HepG2 (cell line): Measurements from ENCODE around the gene SPECC1L. TPM values are rescaled to one million over a fixed set of nuclear protein-coding genes. Genes with fewer than 3 reads are reported as not detected.

ENCODE experiments used
- FOXO4 ChIP-seq: sonication (generic); formaldehyde crosslinking; conservative IDR thresholded peaks from 2 replicates; pipeline ENCODE4 v1.8.1; 2023; ENCODE audit warnings: missing genetic modification reagents
- HMGXB3 ChIP-seq: sonication (generic); formaldehyde crosslinking; IDR thresholded peaks from 2 replicates; pipeline ENCODE4 v1.4.0; 2020; ENCODE audit warnings: missing genetic modification reagents, borderline replicate concordance
- MED13 ChIP-seq: sonication (generic); formaldehyde crosslinking; IDR thresholded peaks from 2 replicates; pipeline ENCODE4 v1.5.0; 2020; ENCODE audit warnings: missing genetic modification reagents
- RBFOX2 ChIP-seq: fragments of 200-400 bp; formaldehyde crosslinking; IDR thresholded peaks from 2 replicates; pipeline ENCODE4 v1.6.1; 2017; ENCODE audit warnings: low read depth, mild to moderate bottlenecking, low read length
- RFXAP ChIP-seq: sonication (generic); formaldehyde crosslinking; IDR thresholded peaks from 2 replicates; pipeline ENCODE4 v1.4.0; 2020; ENCODE audit warnings: missing genetic modification reagents, borderline replicate concordance
- RXRA ChIP-seq: sonication (generic); formaldehyde crosslinking; IDR thresholded peaks from 2 replicates; pipeline ENCODE4 v1.5.1; 2020; ENCODE audit warnings: missing genetic modification reagents
- SCMH1 ChIP-seq: sonication (generic); formaldehyde crosslinking; IDR thresholded peaks from 2 replicates; pipeline ENCODE4 v1.9.0; 2021; ENCODE audit warnings: missing genetic modification reagents, mild to moderate bottlenecking, borderline replicate concordance
- SNAPC5 ChIP-seq: sonication (generic); formaldehyde crosslinking; IDR thresholded peaks from 2 replicates; pipeline ENCODE4 v1.8.1; 2023; ENCODE audit warnings: mild to moderate bottlenecking, missing genetic modification reagents, borderline replicate concordance
- TFDP2 ChIP-seq: sonication (generic); formaldehyde crosslinking; IDR thresholded peaks from 2 replicates; pipeline ENCODE4 v1.4.0; 2020; ENCODE audit warnings: missing genetic modification reagents
- THAP8 ChIP-seq: sonication (generic); formaldehyde crosslinking; IDR thresholded peaks from 2 replicates; pipeline ENCODE4 v1.5.1; 2020; ENCODE audit warnings: missing genetic modification reagents, mild to moderate bottlenecking, borderline replicate concordance
- ZFP37 ChIP-seq: sonication (generic); formaldehyde crosslinking; IDR thresholded peaks from 2 replicates; pipeline ENCODE4 v1.4.0; 2020; ENCODE audit warnings: missing genetic modification reagents, borderline replicate concordance
- ZNF18 ChIP-seq: sonication (generic); formaldehyde crosslinking; IDR thresholded peaks from 2 replicates; pipeline ENCODE4 v1.8.0; 2022; ENCODE audit warnings: mild to moderate bottlenecking, missing genetic modification reagents; ENCODE audit not compliant: insufficient replicate concordance
- ZNF296 ChIP-seq: sonication (generic); formaldehyde crosslinking; conservative IDR thresholded peaks from 2 replicates; pipeline ENCODE4 v1.5.0; 2020; ENCODE audit warnings: mild to moderate bottlenecking, missing genetic modification reagents
- ZNF3 ChIP-seq: IDR thresholded peaks from 2 replicates; pipeline ENCODE4 v1.7.0; 2017; ENCODE audit warnings: inconsistent platforms
- ZNF503 ChIP-seq: sonication (generic); formaldehyde crosslinking; IDR thresholded peaks from 2 replicates; pipeline ENCODE4 v1.4.0; 2020; ENCODE audit warnings: missing genetic modification reagents
- ZNF850 ChIP-seq: sonication (generic); formaldehyde crosslinking; conservative IDR thresholded peaks from 2 replicates; pipeline ENCODE4 v1.9.0; 2021; ENCODE audit warnings: mild to moderate bottlenecking, missing genetic modification reagents
- polyA plus RNA-seq, 8 experiments: library from polyadenylated mRNA; depleted of rRNA in 3 of 8; stranded (reverse) in 7 of 8; unstranded in 1 of 8; fragments of >200 nt; fragmentation: Illumina TruSeq in 4 of 8; extraction: Trizol in 4 of 8; gene quantifications; 2 replicates each; pipeline versions ENCODE4 v1.2.1 to v1.2.3, GENCODE V29; 2011 to 2016; ENCODE audit warnings: low read depth in 4 of 8, missing spikeins in 1 of 8, mixed read lengths in 1 of 8; ENCODE audit not compliant: insufficient read depth in 1 of 8
- total RNA-seq, 5 experiments: library from RNA; depleted of rRNA; stranded (reverse); fragments of >200 nt; fragmentation: Illumina TruSeq; extraction: Trizol; gene quantifications; 2 replicates each; pipeline ENCODE4 v1.2.3, GENCODE V29; 2016; ENCODE audit warnings: low read depth in 1 of 5

SPECC1L gene
- total and polyA plus RNA-seq, 2 of the 13 experiments (the other 11 are each of a cell fraction or from before 2014, with no cell fraction given), result 14.1 to 30.3 TPM

- TF ChIP-seq HMGXB3 (CRISPR knock-in tag) (no peak), ZNF3 (no peak), ZNF18 (CRISPR knock-in tag) (no peak), SCMH1 (CRISPR knock-in tag) (no peak), ZNF503 (no peak), TFDP2 (no peak), ZNF850 (CRISPR knock-in tag) (no peak), RXRA (peak; percentile 19; the same call in 1 of the 2 replicates), RFXAP (CRISPR knock-in tag) (no peak; the same call in 1 of the 2 replicates), FOXO4 (no peak), MED13 (no peak), RBFOX2 (no peak), ZNF296 (CRISPR knock-in tag) (no peak), SNAPC5 (CRISPR knock-in tag) (no peak), ZFP37 (CRISPR knock-in tag) (no peak), THAP8 (CRISPR knock-in tag) (0 out of 2 replicates have a peak, but pooled peaks have one; percentile 36)
These were observed 149.7 kb downstream of the SPECC1L start (continued) for GRCh38 chr22:24420072-24420976.
